Ectodermal cell (in vitro differentiated cells): Measurements from ENCODE around the gene PPIP5K2.

ENCODE experiments used
- H3K27ac ChIP-seq: 2 replicates; pipeline ENCODE4 v1.7.0; 2013; ENCODE audit warnings: mild to moderate bottlenecking, low read depth, low read length; ENCODE audit not compliant: insufficient read depth, poor library complexity, severe bottlenecking
- H3K27me3 ChIP-seq: 2 replicates; pipeline ENCODE4 v1.7.0; 2013; ENCODE audit warnings: mild to moderate bottlenecking, low read length; ENCODE audit not compliant: insufficient read depth, control insufficient read depth, poor library complexity, severe bottlenecking
- H3K36me3 ChIP-seq: one replicate; pipeline ENCODE4 v1.7.0; 2013; ENCODE audit warnings: low read length; ENCODE audit not compliant: control insufficient read depth, insufficient read depth
- H3K4me1 ChIP-seq: one replicate; pipeline ENCODE4 v1.7.0; 2013; ENCODE audit warnings: low read length; ENCODE audit not compliant: control insufficient read depth, insufficient read depth
- H3K4me3 ChIP-seq: 2 replicates; pipeline ENCODE4 v1.7.0; 2013; ENCODE audit warnings: low read depth, low read length, control low read depth; ENCODE audit not compliant: insufficient read depth
- H3K9me3 ChIP-seq: 2 replicates; pipeline ENCODE4 v1.7.0; 2013; ENCODE audit warnings: mild to moderate bottlenecking, low read length, moderate library complexity; ENCODE audit not compliant: control insufficient read depth
- WGBS, 2 experiments: methylation state at CpG; one replicate each; pipeline ENCODE4 v1.1.7; 2013; ENCODE audit warnings: missing lambda C conversion rate in 2 of 2; 5-methylcytosine and 5-hydroxymethylcytosine counted together

PPIP5K2 gene

DNA sequence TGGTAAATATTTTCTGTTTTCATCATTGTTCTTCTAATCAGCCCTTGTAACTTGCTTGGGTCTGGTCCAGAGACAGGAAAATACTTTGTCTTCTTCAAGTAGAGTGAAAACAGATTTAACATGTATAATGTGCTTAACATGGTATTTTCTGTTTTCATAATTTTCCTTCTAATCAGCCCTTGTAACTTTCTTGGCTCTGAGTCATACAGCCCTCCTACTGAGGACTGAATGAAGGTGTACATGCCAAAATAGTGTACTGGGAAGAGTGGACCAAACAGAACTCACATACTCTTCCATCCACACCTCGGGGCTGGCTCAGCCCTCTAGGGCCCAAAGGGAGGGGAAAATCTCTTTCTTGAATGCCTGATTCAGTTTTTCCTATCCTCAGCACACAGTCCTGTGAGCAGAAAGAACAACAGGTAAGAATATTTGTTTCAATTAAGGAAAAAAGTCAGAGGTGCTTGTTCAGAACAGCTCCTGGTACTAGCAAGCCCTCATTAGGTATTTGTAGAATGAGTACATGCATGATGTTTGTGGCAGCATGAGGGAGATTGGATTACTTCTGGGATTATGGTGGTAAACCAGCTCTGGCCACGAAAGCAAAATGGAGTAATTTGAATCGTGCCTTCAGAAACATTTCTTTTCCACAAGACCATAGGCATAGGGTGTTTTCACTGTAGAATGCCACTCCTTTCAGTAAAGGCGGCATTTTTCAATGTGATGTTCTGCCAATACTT lies 114.3 kb downstream of the PPIP5K2 start:
- no peaks in the 10 kb centered on the region for H3K4me1 ChIP-seq
- 91 to 94% methylated on average over 3 of the region's 4 CpGs for WGBS, 2 experiments
- H3K27me3 ChIP-seq: no peaks in the 10 kb centered on the region
- H3K9me3 ChIP-seq: no peaks in the 10 kb centered on the region
- H3K36me3 ChIP-seq: no peaks in the 10 kb centered on the region
- no peak overlapping the region for H3K4me3 ChIP-seq
- no peak overlapping the region for H3K27ac ChIP-seq

GRCh38 chr5:103235891-103236290 lies 115.8 kb downstream of the PPIP5K2 start:
- H3K27me3 ChIP-seq: no peaks in the 10 kb centered on the region
- no peaks in the 10 kb centered on the region for H3K9me3 ChIP-seq
- no peak overlapping the region for H3K27ac ChIP-seq
- H3K4me3 ChIP-seq: no peak overlapping the region
- WGBS, 2 experiments: 100% methylated on average over 1 of the region's 1 CpG; no CpG with 5 or more reads in 1 of the 2 experiments
- H3K36me3 ChIP-seq: no peaks in the 10 kb centered on the region
- no peaks in the 10 kb centered on the region for H3K4me1 ChIP-seq

- Histone ChIP-seq H3K36me3 (no peaks in the 10 kb centered on the region), H3K4me1 (no peaks in the 10 kb centered on the region), H3K27me3 (no peaks in the 10 kb centered on the region), H3K27ac (no peak overlapping the region), H3K9me3 (no peaks in the 10 kb centered on the region), H3K4me3 (no peak overlapping the region)
- 83% methylated on average over 1 of the region's 1 CpG; no CpG with 5 or more reads in 1 of the 2 experiments for WGBS, 2 experiments
Measured at GRCh38 chr5:103237778-103238177, 117.7 kb downstream of the PPIP5K2 start.

GRCh38 chr5:103243665-103244064 lies 123.6 kb downstream of the PPIP5K2 start:
- Histone ChIP-seq H3K4me1 (no peaks in the 10 kb centered on the region), H3K27me3 (no peaks in the 10 kb centered on the region), H3K9me3 (no peaks in the 10 kb centered on the region), H3K4me3 (no peak overlapping the region), H3K36me3 (no peaks in the 10 kb centered on the region), H3K27ac (peak overlapping the region; percentile 32)
- 85 to 86% methylated on average over 2 of the region's 2 CpGs for WGBS, 2 experiments

DNA sequence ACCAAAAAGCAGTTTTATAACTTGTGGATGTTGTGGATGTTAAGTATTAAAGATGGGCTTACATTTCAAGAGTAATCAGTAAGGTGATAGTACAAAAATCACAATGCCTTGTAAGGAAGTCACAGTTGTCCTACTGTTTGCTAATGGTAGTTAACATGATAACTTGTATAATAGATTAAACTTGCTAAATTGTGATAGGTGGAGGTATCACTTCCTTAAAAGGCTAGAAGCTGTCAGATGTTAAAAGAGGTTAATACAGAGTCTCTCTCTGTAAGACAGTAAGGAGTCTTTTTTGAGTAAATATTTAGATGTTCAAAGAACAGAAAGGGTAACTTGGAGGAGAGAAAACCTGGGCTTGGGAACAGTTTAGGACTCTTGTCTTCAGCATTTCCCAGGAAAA lies 124.3 kb downstream of the PPIP5K2 start:
- Histone ChIP-seq H3K9me3 (no peaks in the 10 kb centered on the region), H3K27ac (no peak overlapping the region), H3K4me3 (no peak overlapping the region), H3K27me3 (no peaks in the 10 kb centered on the region), H3K36me3 (no peaks in the 10 kb centered on the region), H3K4me1 (no peaks in the 10 kb centered on the region)

DNA sequence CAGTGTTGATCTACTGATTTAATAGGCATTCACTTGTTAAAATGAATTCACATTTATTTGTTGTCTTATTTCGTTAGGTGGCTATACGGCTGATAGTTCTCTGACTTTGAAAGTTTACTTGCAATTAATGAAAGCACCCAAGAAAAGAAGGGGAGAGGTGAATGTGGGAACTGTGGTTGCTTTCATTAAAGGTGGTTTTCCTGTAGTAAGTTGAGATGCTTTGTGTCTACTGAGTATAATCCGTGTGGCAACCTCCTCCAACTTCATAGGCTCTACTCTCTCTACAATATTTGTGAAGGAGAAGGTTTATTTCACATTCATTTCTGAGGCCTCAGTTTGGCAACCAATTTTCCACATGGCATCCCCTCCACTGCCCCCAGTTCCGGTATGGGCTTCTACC lies 125.7 kb downstream of the PPIP5K2 start:
- H3K27ac ChIP-seq: no peak overlapping the region
- no peaks in the 10 kb centered on the region for H3K4me1 ChIP-seq
- H3K36me3 ChIP-seq: no peaks in the 10 kb centered on the region
- 89 to 96% methylated on average over 3 to 4 of the region's 4 CpGs for WGBS, 2 experiments
- no peak overlapping the region for H3K4me3 ChIP-seq
- H3K9me3 ChIP-seq: no peaks in the 10 kb centered on the region
- H3K27me3 ChIP-seq: no peaks in the 10 kb centered on the region

DNA sequence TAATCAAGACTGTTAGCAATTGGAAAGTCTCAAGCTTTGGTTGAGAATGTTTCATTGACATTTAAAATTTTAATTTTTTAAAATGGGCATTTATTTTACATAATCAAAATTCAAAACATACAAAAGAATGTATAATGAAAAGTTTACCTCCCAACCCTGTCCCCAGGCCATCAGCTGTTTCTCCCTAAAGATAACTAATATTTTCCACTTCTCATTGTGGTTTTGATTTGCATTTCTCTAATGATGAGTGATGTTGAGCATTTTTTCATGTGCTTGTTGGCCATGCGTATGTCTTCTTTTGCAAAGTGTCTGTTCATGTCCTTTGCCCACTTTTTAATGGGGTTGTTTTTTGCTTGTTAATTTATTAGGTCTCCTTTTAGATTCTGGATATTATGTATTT lies 127.0 kb downstream of the PPIP5K2 start:
- Histone ChIP-seq H3K4me1 (no peaks in the 10 kb centered on the region), H3K36me3 (no peaks in the 10 kb centered on the region), H3K4me3 (no peak overlapping the region), H3K9me3 (no peaks in the 10 kb centered on the region), H3K27ac (no peak overlapping the region), H3K27me3 (no peaks in the 10 kb centered on the region)
- WGBS, 2 experiments: 95 to 100% methylated on average over 1 of the region's 1 CpG

- Histone ChIP-seq H3K4me1 (no peaks in the 10 kb centered on the region), H3K9me3 (no peaks in the 10 kb centered on the region), H3K4me3 (no peak overlapping the region), H3K27me3 (no peaks in the 10 kb centered on the region), H3K27ac (no peak overlapping the region), H3K36me3 (no peaks in the 10 kb centered on the region)
- 100% methylated on average over 1 of the region's 2 CpGs; no CpG with 5 or more reads in 1 of the 2 experiments for WGBS, 2 experiments
Measured at GRCh38 chr5:103249068-103249467, 129.0 kb downstream of the PPIP5K2 start.

DNA sequence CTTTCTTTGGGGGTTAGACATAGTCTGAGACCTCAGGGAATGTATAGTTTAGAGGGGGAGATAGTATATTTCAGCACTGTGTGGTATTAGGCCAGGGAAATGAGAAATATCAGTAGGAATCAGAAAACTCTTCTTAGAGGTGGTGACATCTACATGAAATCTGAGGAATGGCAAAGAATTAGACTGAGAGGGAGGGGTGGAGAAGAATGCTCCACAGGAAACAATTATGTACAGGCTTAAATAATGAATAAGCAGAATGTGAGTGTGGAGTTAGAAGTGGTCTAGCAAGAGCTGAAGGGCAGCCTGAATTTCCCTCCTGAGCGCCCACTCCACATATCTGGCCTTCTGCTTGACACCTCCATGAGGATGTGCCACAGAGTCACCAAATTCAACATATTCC lies 134.8 kb downstream of the PPIP5K2 start:
- Histone ChIP-seq H3K27me3 (no peaks in the 10 kb centered on the region), H3K4me3 (no peak overlapping the region), H3K9me3 (no peaks in the 10 kb centered on the region), H3K36me3 (no peaks in the 10 kb centered on the region), H3K4me1 (peaks cover 2% of the 10 kb centered on the region), H3K27ac (no peak overlapping the region)
- 44 to 50% methylated on average over 1 of the region's 1 CpG for WGBS, 2 experiments

GRCh38 chr5:103255691-103256090 lies 135.6 kb downstream of the PPIP5K2 start:
- Histone ChIP-seq H3K27me3 (no peaks in the 10 kb centered on the region), H3K27ac (no peak overlapping the region), H3K4me1 (peaks cover 4% of the 10 kb centered on the region), H3K9me3 (no peaks in the 10 kb centered on the region), H3K4me3 (no peak overlapping the region), H3K36me3 (no peaks in the 10 kb centered on the region)
- 94 to 95% methylated on average over 7 of the region's 7 CpGs for WGBS, 2 experiments
